Raji (cell line): ENCODE results near the gene JAG2.

ENCODE experiments used
- POLR2A ChIP-seq: IDR thresholded peaks from 2 replicates; pipeline ENCODE4 v1.6.1; 2011; ENCODE audit warnings: low read depth, low read length, control low read depth; ENCODE audit not compliant: insufficient read depth

Gene JAG2

DNA sequence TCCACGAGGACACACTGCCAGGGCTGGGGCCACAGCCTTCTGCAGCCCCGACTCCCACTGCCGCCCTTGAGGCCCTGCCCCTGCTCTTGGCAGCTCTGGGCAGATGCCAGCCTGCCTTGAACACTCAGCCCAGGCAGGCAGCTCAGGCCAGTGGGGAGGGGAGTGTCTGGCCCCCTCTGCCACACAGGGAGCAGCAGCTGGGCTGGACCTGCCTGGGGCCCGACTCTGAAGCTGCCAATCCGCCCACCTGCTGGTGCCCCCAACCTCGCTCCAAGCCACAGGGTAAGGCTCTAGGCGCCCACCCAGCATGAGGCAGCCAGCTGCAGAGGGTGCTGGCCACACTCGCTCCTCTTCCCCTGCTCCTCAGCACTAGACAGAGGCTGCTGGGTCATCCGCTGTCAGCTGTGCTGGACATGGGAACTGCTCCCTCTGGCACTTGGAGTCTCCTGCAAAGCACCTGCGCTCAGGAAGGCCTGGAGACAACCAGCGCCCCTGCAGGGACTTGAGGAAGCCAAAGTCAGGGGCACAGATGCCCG, 37.2 kb upstream of the JAG2 start:
- TF ChIP-seq POLR2A: no peak

GRCh38 chr14:105204931-105205672, 36.5 kb upstream of the JAG2 start:
- TF ChIP-seq POLR2A: no peak

- no peak for TF ChIP-seq POLR2A
Measured at GRCh38 chr14:105204206-105204930, 35.8 kb upstream of the JAG2 start.

- TF ChIP-seq POLR2A: no peak
Measured at GRCh38 chr14:105203701-105204100, 35.1 kb upstream of the JAG2 start.

GRCh38 chr14:105203057-105203531, 34.5 kb upstream of the JAG2 start:
- TF ChIP-seq POLR2A: no peak

DNA sequence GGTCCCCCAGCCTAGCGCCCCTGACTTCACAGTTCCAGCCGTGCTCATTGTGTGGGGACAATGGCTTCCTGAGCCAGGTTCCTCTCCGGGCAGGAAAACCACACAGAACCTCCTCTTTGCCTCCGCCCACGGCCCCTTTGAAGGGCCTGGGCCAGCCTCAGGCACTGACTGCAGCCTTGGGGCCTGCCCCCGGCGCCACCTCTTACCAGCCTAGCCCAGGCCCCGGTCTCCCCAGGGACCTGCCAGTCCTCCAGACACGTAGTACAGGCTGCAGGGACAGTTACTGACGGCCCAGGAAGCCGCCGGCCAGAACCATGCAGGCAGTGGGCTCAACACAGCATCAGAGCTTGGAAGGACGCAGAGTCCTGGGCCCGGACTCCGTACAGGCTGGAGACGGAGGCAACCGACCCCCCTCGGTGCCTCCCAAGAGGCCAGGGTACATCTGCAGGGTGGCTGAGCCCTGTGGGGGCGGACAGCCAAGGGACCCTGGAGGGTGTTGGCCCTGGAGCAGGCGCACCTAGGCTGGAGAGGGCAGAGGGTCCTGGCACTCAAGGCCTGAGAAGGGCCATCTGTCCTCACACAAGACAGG, 33.4 kb upstream of the JAG2 start:
- TF ChIP-seq POLR2A: no peak

- TF ChIP-seq POLR2A: no peak
Measured at GRCh38 chr14:105201156-105201924, 32.8 kb upstream of the JAG2 start.

GRCh38 chr14:105200641-105201040, 32.1 kb upstream of the JAG2 start:
- TF ChIP-seq POLR2A: no peak

DNA sequence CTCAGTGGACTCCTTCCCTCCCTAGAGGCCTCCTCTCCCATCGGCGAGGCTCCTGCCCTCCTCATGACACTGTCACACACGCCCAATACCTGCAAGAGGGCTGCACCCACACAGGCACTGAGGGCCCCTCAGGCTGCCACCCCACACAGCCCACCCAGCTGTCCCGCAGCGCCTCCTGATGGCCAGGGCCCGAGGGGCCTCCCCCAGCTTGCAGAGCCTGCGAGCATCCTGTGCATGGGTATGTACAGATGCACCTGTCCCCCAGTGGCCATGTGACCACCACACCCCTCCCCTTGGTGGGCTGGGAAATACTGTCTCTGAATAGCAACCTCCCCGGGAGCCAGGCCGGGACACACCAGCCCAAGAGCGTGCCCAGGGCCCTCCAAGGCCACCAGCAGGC, 31.5 kb upstream of the JAG2 start:
- no peak for TF ChIP-seq POLR2A

GRCh38 chr14:105199093-105199492, 30.5 kb upstream of the JAG2 start:
- TF ChIP-seq POLR2A: no peak

DNA sequence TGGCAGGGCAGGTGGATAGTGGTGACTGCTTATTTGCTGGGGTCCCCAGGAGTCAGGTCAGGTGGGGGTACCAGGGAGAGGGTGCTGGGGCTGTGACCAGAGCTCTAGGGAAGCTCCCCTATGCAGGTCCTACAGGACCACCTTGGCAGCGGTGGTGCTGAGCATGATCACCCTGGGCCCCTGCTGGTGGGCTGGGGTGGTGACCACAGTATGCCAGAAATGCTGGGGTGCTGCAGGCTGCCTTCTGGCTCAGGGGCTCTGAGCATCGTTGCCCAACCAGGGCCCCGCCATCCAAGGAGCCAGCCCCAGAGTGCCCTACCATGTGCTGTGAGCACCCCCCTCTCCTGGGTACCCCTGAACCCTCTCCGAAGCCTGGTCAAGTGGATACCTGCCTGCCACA, 30.0 kb upstream of the JAG2 start:
- no peak for TF ChIP-seq POLR2A

GRCh38 chr14:105197211-105197641, 28.6 kb upstream of the JAG2 start:
- no peak for TF ChIP-seq POLR2A

DNA sequence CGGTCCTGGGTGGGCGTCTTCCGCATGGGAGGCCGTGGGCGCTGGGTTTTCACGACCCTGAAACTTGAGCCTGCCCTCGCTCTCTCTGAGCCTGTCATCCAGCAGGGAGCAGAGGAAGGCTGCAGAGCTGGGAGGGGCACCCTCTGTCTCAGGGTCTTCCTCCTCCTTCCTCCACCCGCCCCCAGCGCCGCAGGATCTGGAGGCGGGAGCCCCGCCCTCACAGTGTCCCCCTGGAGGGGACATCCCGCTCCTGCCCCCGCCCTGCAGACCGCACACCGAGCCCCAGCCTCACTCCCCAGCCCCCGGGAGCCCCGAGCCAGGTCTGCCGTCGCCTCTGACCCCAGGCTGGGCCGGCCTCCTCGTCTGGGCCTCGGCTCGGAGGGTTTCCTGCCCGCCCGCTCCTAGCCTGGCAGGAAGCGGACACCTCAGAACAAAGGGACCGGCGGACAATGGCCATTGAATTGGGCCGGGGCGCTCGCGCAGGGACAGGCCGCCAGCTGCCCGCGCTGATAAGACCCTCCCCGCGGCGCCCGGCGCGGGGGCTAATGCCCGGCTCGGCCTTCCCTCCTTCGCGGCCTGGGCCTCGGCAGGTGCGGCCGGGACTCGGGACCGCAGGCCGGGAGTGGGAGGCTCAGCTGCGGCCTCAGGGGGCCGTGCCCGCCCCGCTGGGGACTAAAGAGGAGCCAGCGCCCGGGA, 27.8 kb upstream of the JAG2 start:
- TF ChIP-seq POLR2A: no peak

GRCh38 chr14:105195522-105196264, 27.1 kb upstream of the JAG2 start:
- no peak for TF ChIP-seq POLR2A
